Measurements from ENCODE around the gene SHISA7.
"Not testable (repeated sequence)": the region's sequence is repeated elsewhere in the genome, so short reads cannot be mapped to it uniquely, and the experiment has no call there.

The SHISA7 gene

DNA sequence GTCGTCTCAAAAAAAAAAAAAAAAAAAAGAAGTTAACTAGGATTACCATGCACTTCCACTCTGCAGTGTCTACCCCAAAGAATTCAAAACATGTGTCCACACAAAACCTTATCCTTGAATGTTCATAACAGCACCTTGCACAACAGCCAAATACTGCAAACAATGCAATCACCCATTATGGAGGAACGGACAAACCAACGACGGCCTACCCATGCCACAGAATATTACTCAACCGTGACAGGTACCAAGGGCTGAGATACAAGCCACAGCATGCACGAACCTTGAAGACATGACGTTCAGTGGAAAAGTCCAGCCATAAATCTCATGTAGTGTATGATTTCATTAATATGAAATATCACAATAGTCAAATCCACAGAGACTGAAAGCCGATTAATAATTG is 3.0 kb upstream of the SHISA7 start:
- no peak for DNase-seq (ENCODE audit: low spot score)

GRCh38 chr19:55444646-55445045 is 1.5 kb upstream of the SHISA7 start:
- DNase-seq (ENCODE audit: low spot score) = no peak

- no peak for DNase-seq (ENCODE audit: low spot score)
Observed at GRCh38 chr19:55443824-55444480, 852 bp upstream of the SHISA7 start.

DNA sequence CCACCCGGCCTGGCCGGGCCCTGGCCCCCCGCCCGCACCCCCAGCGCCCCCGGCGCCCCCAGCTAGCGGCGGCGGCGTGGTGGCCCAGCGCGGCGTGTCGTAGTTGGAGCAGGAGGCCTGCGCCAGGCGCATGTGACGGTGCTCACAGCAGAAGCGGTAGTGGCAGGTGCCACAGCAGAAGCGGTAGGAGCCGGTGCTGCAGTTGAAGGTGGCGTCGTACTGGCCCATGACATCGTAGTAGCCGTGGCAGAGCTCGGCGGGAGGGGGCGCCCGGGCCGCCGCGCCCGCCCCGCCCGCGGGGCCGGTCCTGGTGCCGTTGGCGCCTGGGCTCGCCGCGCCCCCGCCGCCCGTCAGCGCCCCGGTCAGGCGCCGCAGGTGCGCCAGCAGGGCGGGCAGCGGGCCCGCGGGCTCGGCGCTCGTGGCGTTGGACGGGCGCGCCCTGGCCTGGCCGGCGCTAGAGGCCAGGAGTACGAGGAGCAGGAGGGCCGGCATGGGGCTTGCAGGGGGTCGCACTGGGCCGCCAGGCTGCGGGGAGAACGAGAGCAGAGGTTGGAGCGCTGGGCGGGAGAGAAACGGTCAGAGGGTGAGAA is 633 bp downstream of the SHISA7 start:
- DNase-seq (ENCODE audit: low spot score) = no peak

- DNase-seq (ENCODE audit: low spot score) = no peak
Observed at GRCh38 chr19:55441692-55442321, 1.3 kb downstream of the SHISA7 start.

DNA sequence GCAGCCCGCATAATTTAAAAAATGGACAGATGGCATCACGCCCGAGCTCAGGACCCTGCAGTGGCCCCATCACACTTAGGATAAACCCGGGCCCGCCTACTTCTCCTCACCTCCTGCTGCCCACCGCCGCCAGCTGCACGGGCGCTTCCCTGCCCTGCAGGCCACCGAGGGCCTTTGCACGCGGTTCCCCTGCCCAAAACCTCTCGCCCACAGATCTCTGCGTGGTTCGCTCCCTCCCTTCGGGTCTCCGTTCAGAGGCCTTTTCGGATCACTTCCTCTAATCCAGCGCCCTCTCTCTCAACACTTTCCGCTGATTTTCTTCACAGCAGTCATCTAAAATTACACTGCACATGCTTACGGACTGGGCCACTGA is 1.8 kb downstream of the SHISA7 start:
- DNase-seq (ENCODE audit: low spot score) = no peak

DNA sequence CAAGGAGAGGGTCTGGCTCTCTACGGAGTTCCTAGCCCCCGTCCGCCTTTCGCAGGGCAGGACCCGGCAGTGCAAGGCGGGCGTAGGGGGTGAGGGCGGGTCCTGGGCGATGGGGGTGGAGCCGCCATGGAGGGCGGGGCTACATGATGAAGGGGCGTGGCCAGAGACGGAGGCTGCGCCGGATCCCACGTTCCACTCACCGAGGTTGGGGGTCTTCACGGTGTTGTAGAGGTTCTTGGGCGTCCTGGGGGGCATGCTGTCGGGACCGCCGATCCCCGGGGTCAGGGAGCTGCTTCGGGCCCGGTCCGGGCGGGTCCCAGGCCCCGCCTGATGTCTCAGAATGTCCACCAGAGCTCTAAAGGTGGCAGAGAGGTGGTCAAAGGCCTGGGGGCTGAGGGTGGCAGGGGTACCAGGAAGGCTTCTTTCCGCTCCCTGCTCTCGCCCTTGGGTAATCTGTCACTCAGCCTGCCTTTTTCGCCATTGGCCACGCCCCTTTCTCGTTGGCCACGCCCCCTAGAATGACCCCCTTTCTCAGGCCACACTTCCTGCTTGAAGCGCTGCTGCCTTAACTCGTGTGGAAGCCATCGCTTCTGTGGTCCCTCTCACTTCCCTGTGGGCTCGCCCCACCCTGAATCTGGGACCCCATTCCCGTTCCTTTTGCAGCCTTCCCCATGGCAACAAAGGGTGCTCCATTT is 2.5 kb downstream of the SHISA7 start:
- DNase-seq (ENCODE audit: low spot score) = no peak

DNA sequence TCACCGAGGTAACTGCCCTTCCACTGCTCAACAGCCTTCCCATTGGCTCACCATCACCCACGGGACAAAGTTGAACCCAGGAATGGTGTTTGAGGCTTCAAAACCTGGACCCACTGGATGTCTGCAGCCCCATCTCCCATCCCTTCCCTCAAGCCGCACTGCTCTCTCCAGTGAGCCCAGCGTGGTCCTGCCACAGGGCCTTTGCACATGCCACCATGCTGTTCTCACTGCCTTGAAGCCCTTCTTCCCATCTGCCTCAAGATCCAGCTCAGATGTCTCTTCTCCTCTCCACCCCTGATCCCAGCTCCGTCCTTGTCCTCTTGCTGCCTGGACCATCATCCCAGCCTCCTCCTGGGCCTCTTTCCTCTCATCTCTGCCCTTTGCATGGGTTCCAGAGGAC is 4.0 kb downstream of the SHISA7 start:
- no peak for DNase-seq (ENCODE audit: low spot score)

DNA sequence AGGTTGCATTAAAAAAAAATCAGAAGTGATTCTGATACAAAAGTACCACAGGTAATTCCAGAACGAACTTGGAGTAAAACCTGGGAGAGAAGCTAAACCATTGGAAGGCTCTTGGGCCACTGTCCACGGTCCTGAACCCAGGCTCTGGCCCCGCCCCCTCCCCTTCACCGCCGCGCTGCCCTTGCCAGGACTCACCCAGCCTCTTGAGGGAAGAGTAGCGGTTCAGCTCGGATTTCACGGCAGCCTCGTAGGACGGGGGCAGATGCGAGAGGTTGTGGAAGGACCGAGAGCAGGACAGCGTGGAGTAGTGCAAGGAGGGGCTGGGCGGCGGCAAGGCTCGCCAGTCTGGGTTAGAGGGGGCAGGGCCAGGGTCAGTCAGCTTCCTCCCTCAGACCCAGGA is 5.7 kb downstream of the SHISA7 start:
- DNase-seq (ENCODE audit: low spot score) = peak; percentile 79

DNA sequence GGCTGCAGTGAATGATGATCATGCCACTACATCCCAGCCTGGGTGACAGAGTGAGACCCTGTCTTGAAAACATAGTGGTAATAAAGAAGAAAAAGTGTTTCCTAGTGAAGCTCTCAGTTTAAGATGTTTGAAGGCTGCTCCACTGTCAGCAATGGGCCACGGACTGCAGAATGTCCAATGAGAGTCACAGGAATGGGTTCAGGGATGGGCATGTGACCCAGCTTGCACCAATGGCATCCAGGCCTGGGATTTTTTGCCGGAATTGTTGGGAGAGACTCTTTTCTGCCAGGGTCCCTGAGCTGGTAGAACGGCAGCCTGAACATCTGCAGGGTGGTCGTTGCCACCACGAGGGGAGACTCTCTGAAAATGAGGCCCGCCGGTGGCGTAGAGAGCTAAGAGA is 6.3 kb downstream of the SHISA7 start:
- DNase-seq (ENCODE audit: low spot score) = no peak

GRCh38 chr19:55435020-55435419 is 8.1 kb downstream of the SHISA7 start:
- DNase-seq (ENCODE audit: low spot score) = no peak

- no peak for DNase-seq (ENCODE audit: low spot score)
Observed at GRCh38 chr19:55434356-55434919, 8.7 kb downstream of the SHISA7 start.

GRCh38 chr19:55433292-55433691 is 9.8 kb downstream of the SHISA7 start:
- no peak for DNase-seq (ENCODE audit: low spot score)

- DNase-seq (ENCODE audit: low spot score) = no peak
Observed at GRCh38 chr19:55432241-55432959, 10.7 kb downstream of the SHISA7 start.

DNA sequence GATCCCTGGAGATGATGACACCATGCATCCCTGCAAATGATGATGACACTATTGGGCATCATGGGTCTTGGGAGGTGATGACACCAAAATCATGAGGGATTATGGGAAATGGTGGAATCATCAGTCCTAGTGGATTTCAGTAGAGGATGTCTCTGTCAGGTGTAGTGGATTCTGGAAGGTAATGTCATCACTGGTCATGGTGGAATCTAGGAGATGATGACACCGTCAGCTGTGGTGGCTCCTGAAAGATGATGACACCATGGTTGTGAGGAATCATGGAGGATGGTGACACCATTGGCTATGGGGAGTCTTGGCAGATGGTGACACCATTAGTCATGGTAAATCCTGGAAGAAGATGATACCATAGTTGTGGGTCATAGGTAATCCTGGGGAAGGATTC is 11.9 kb downstream of the SHISA7 start:
- no peak for DNase-seq (ENCODE audit: low spot score)

GRCh38 chr19:55426042-55426441 is 17.1 kb downstream of the SHISA7 start:
- no peak for DNase-seq (ENCODE audit: low spot score)

DNA sequence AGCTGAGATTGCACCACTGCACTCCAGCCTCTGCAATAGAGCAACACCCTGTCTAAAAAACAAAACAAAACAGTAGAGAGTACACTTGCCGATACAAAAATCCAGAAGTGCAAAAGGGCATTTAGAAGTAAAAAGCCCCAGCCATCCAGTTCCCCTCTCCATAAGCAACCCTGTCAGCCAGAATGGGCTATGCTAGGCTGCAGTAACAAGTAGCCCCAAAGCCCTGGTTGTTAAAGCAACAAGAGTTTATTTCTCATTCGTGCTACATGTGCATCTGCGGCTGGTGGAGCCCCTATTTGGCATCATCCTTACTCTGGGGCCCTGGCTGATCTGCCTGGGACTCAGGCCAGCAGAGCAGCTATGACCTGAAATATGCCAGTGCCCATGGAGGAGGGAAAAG is 18.6 kb downstream of the SHISA7 start:
- no peak for DNase-seq (ENCODE audit: low spot score)

GRCh38 chr19:55423225-55424005 is 19.7 kb downstream of the SHISA7 start:
- no peak for DNase-seq (ENCODE audit: low spot score)

DNA sequence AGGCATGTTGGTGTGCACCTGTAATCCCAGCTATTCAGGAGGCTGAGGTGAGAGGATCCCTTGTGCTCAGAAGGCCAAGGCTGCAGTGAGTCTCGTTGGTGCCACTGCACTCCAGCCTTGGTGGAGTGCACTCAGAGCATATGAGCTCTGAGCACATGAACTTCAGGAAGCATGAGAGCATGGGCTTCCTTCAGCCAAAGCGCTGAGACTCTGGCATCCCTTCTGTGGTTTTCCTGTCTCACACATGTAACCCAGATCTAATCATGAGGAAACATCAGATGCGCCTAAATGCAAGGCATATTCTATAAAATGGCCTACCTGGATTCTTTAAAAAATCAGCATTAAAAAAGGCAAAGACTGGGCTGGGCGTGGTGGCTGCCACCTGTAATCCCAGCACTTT is 21.8 kb downstream of the SHISA7 start:
- DNase-seq (ENCODE audit: low spot score) = not testable (repeated sequence)

DNA sequence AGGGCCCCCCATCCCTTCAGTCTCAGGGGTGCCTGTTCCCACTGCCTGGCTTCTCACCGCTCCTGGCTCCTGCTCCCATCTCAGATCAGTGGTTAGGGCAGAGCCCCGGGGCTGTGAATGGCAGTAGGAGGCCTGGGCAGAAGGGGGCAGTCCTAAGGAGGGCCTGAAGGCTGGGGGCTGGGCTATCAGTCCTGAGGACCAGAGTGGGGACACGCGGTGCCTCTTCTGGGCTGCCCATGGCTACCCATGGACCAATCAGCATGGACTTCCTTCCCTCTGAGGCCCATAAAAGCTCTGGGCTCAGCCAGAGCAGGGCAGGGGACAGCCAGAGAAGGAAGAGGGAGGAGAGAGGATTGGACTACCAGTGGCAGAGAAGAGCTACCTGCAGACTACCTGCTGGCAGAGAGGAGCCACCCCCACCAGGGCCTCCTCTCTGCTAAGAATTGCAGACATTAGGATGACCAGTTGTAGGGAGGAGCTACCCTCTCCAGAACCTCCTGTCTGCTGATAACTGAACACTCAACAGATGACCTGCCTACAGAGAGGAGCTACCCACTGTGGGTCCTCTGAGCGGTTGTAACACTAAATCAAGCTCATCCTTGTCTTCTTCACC is 23.4 kb downstream of the SHISA7 start:
- DNase-seq (ENCODE audit: low spot score) = no peak

DNA sequence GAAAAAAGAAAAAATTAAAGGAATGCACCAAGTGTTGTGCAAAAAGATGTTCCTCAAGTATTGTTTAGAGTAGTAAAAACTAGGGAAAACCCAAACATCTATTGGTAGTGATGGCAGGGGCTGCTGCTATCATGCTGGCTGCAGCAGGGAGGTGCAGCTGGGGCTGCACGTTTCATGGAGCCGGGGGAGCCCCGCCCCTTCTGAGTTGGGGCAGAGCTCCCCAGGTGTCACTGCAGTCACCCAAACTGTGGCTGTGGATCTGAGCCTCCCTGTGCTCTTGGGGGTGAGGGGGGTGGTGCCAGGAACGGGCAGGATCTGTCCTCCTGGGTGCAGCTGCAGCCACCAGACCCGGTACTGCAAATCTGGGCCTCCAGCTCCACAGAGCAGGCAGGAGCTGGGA is 24.0 kb downstream of the SHISA7 start:
- DNase-seq (ENCODE audit: low spot score) = no peak
